HepG2 (cell line): Measurements from ENCODE around the gene NOTUM. TPM values are rescaled to one million over a fixed set of nuclear protein-coding genes. Genes with fewer than 3 reads are reported as not detected.

Experiments used
- DZIP1 ChIP-seq: sonication (generic); formaldehyde crosslinking; IDR thresholded peaks from 2 replicates; pipeline ENCODE4 v1.5.0; 2020; ENCODE audit warnings: mild to moderate bottlenecking, missing genetic modification reagents
- MYPOP ChIP-seq: sonication (generic); formaldehyde crosslinking; IDR thresholded peaks from 2 replicates; pipeline ENCODE4 v1.8.1; 2023; ENCODE audit warnings: mild to moderate bottlenecking, moderate library complexity, missing genetic modification reagents
- PCBP1 ChIP-seq: fragments of 200-400 bp; formaldehyde crosslinking; IDR thresholded peaks from 2 replicates; pipeline ENCODE4 v1.6.1; 2017; ENCODE audit warnings: mild to moderate bottlenecking, low read depth, low read length, borderline replicate concordance
- POLR2G ChIP-seq: fragments of 200-400 bp; formaldehyde crosslinking; IDR thresholded peaks from 2 replicates; pipeline ENCODE4 v1.6.1; 2018; ENCODE audit warnings: mild to moderate bottlenecking, low read depth, low read length, moderate library complexity
- RBFOX2 ChIP-seq: fragments of 200-400 bp; formaldehyde crosslinking; IDR thresholded peaks from 2 replicates; pipeline ENCODE4 v1.6.1; 2017; ENCODE audit warnings: low read depth, mild to moderate bottlenecking, low read length
- SSRP1 ChIP-seq: IDR thresholded peaks from 2 replicates; pipeline ENCODE4 v1.6.1; 2016; ENCODE audit warnings: control low read depth
- TCF7 ChIP-seq: sonication (generic); IDR thresholded peaks from 2 replicates; pipeline ENCODE4 v1.6.1; 2016; ENCODE audit warnings: antibody characterized with exemption, low read depth
- ZBTB39 ChIP-seq: sonication (generic); formaldehyde crosslinking; IDR thresholded peaks from 2 replicates; pipeline ENCODE4 v1.5.0; 2020; ENCODE audit warnings: missing genetic modification reagents
- ZNF318 ChIP-seq: sonication (generic); formaldehyde crosslinking; IDR thresholded peaks from 2 replicates; pipeline ENCODE4 v1.4.0; 2020; ENCODE audit warnings: mild to moderate bottlenecking, missing genetic modification reagents
- ZNF414 ChIP-seq: sonication (generic); formaldehyde crosslinking; IDR thresholded peaks from 2 replicates; pipeline ENCODE4 v1.5.0; 2020; ENCODE audit warnings: missing genetic modification reagents
- ZNF446 ChIP-seq: sonication (generic); formaldehyde crosslinking; IDR thresholded peaks from 2 replicates; pipeline ENCODE4 v1.5.0; 2020; ENCODE audit warnings: mild to moderate bottlenecking, missing genetic modification reagents
- ZNF879 ChIP-seq: sonication (generic); formaldehyde crosslinking; IDR thresholded peaks from 2 replicates; pipeline ENCODE4 v1.8.1; 2023; ENCODE audit warnings: missing genetic modification reagents
- ZSCAN25 ChIP-seq: sonication (generic); formaldehyde crosslinking; IDR thresholded peaks from 2 replicates; pipeline ENCODE4 v1.8.0; 2022; ENCODE audit warnings: mild to moderate bottlenecking, missing genetic modification reagents
- polyA plus RNA-seq, 8 experiments: library from polyadenylated mRNA; depleted of rRNA in 3 of 8; stranded (reverse) in 7 of 8; unstranded in 1 of 8; fragments of >200 nt; fragmentation: Illumina TruSeq in 4 of 8; extraction: Trizol in 4 of 8; gene quantifications; 2 replicates each; pipeline versions ENCODE4 v1.2.1 to v1.2.3, GENCODE V29; 2011 to 2016; ENCODE audit warnings: low read depth in 4 of 8, missing spikeins in 1 of 8, mixed read lengths in 1 of 8; ENCODE audit not compliant: insufficient read depth in 1 of 8
- total RNA-seq, 5 experiments: library from RNA; depleted of rRNA; stranded (reverse); fragments of >200 nt; fragmentation: Illumina TruSeq; extraction: Trizol; gene quantifications; 2 replicates each; pipeline ENCODE4 v1.2.3, GENCODE V29; 2016; ENCODE audit warnings: low read depth in 1 of 5

The NOTUM gene
- total and polyA plus RNA-seq, 2 of the 13 experiments (the other 11 are each of a cell fraction or from before 2014, with no cell fraction given): 150 to 160 TPM

GRCh38 chr17:81957691-81958432 lies 3.1 kb downstream of the NOTUM start (continued):
- peak; percentile 57; the same call in 1 of the 2 replicates for TF ChIP-seq RBFOX2
- no peak for TF ChIP-seq ZNF879 (CRISPR knock-in tag)
- no peak for TF ChIP-seq ZBTB39 (CRISPR knock-in tag)
- TF ChIP-seq TCF7: no peak
- TF ChIP-seq PCBP1: peak; percentile 82; the same call in 1 of the 2 replicates
- 0 out of 2 replicates have a peak, but pooled peaks have one; percentile 7 for TF ChIP-seq POLR2G
- TF ChIP-seq ZSCAN25 (CRISPR knock-in tag): peak; percentile 90
- TF ChIP-seq ZNF446 (CRISPR knock-in tag): no peak
- peak; percentile 71; the same call in 1 of the 2 replicates for TF ChIP-seq DZIP1 (CRISPR knock-in tag)
- TF ChIP-seq MYPOP (CRISPR knock-in tag): no peak
- TF ChIP-seq SSRP1 (CRISPR knock-in tag): peak; percentile 67; the same call in 1 of the 2 replicates
- TF ChIP-seq ZNF414 (CRISPR knock-in tag): no peak
- 0 out of 2 replicates have a peak, but pooled peaks have one; percentile 16 for TF ChIP-seq ZNF318 (CRISPR knock-in tag)
